Left hindlimb (tissue), 1 donor: ENCODE measurements around the gene ARHGAP19.

ENCODE experiments used
- DNase-seq: peaks from one replicate; pipeline ENCODE4 v3.0.0-alpha.2; 2018

ARHGAP19 gene

GRCh38 chr10:97228130-97228774 is 64.2 kb downstream of the ARHGAP19 start:
- no peak for DNase-seq

DNA sequence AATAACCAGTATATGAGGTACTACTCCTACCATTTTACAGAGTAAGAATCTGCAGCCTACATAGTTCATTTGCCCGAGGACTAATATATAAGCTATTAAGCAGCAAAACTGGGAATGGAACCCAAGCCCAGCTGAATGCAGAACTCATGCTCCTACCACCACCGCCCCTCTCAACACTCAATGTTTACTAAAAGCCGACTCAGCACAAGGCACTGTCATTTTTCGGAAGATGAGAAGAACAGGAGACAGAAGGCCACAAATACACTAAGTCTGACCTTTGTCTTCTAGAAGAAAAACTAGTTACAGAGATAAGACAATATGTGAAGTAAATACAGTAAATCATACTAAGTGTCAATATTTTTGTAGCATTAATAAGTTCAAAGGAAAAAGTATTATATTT is 66.0 kb downstream of the ARHGAP19 start:
- no peak for DNase-seq

GRCh38 chr10:97224483-97225435 is 67.7 kb downstream of the ARHGAP19 start:
- no peak for DNase-seq

DNA sequence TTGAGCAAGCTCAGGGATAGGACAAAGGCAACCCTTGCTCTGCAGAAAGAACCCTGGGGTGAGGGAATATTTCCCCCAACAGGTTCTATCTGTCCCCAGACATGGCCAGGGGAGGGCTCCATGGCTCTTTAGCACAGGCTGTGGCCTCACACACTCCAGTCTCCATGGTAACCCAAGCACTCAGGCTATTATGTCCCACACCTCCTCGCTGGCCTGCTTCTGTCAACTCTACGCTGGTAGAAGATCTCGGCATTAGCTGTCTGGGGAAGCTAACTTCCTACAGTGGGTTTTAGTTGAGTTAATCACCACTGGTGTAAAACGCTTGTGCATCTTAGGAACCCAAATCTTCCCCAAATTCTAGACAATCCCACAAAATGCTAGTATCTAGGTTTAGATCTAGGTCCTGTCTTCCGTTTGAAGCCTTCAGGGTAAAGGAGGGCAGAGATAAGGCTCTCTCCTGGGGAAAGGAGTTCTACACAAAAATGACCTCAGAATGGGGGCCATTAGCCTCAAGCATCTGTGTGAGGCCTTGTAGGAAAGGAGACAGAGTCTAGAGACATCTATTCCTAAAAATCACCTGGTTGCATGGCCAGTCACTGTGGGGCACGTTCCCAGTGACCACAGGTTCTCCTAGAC is 70.0 kb downstream of the ARHGAP19 start:
- no peak for DNase-seq

DNA sequence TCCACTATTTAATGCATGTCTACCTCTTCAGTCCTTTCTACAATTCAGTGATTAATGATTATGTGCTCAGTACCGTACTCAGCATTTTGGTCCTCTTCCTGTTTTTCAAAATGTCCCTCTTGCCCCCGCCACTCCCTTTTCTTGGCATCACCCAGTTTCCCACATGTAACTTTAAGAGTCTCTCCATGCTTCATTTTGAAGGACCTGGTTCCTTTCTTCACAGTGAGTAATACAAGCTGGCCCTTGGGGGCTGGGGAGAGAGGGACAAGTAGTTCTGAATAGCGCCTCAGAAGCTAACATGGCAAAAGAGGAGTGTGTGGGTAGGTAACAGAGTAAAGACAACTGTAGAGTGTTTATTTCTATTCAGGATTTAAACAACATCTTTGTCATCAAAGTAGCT is 72.1 kb downstream of the ARHGAP19 start:
- no peak for DNase-seq

DNA sequence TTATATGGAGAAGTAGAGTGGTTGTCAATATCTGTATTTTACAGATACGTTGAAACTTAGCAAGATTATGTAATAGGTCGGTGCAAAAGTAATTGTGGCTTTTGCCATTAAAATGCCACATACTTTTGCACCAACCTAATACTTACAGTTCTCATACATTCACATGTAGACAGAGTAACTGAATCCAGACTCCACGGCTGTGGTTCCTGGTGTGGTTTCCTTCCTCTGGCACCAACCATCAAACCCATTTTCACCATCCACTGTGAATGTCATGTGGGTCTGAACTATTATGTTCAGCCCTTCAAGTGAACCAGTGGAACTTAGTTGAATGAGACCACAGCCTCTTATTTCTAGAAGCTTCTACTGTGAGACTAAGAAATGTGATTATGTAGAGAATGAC is 75.1 kb downstream of the ARHGAP19 start:
- DNase-seq, result no peak

DNA sequence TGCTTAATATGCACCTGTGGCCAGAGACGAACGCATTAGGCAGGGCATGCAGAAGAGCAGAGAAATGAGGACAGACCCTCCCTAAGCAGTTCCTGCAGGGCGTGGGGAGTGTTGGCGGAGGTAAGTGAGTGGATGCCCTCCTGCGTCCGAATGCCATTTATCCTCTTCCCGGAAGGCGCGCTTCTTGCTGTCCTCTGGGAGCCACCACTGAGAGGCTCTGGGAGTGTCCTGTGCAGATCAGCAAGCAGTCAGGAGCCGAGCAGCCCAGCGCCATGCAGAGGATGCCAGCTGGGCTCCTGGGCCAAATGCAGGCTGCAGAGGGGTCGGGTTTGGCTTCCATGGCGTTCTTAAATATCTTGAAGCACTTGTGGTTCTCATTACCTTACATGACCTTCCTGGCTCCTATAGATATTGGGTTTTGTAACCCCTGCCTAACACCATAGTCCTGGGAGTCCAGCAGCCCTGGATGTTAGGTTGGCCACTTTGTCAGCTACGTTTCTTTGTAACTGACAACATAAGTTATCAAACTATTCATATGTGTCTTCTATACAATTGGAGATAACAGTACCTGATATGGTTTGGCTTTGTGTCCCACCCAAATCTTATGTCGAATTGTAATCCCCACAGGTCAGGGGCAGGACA is 76.7 kb downstream of the ARHGAP19 start:
- no peak for DNase-seq

GRCh38 chr10:97213431-97213830 is 79.0 kb downstream of the ARHGAP19 start:
- DNase-seq, result no peak

DNA sequence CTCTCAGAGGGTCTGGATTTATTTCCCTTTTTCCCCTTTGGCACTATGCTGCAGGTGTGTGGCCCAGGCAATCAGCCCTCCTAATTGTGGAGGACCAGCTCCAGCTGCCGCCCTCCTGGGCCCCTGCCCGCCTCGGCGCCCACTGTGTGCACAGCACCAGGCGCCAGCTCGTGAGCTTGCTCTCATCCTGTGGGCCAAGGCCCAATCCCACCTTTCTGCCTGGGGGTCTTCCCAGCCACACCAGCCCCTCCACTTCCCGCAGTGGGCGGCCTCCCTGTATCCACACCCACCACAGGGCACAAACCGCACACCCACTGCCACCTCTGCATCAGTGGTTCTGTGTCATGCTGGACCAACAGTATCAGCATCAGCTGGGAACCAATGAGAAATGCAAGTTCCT is 81.2 kb downstream of the ARHGAP19 start:
- no peak for DNase-seq

- peak; percentile 58 for DNase-seq
Observed at GRCh38 chr10:97210543-97210960, 81.9 kb downstream of the ARHGAP19 start.

GRCh38 chr10:97207756-97208346 is 84.6 kb downstream of the ARHGAP19 start:
- DNase-seq, result no peak

GRCh38 chr10:97207131-97207530 is 85.3 kb downstream of the ARHGAP19 start:
- no peak for DNase-seq

GRCh38 chr10:97204826-97205679 is 87.4 kb downstream of the ARHGAP19 start:
- DNase-seq, result no peak

- no peak for DNase-seq
Observed at GRCh38 chr10:97203220-97203619, 89.2 kb downstream of the ARHGAP19 start.

GRCh38 chr10:97200616-97201015 is 91.8 kb downstream of the ARHGAP19 start:
- no peak for DNase-seq

DNA sequence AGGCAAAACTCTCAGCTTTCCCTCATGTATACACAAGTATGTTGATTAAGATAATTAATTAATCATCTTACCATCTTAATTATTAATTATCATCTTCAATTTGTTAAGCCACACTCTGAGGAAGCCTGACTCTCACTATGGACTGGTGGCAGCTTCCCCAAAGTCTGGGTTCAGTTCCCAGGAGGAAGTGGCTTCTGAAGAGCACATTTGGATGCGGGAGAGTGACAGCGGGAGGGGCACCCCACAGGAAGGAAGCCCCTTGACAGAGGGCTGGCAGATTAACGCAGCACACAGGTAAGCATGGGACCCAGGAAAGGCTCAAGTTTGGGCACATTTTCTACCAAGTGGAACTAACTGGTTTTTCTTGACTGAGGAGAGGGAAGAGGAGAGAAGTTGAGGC is 93.3 kb downstream of the ARHGAP19 start:
- no peak for DNase-seq

DNA sequence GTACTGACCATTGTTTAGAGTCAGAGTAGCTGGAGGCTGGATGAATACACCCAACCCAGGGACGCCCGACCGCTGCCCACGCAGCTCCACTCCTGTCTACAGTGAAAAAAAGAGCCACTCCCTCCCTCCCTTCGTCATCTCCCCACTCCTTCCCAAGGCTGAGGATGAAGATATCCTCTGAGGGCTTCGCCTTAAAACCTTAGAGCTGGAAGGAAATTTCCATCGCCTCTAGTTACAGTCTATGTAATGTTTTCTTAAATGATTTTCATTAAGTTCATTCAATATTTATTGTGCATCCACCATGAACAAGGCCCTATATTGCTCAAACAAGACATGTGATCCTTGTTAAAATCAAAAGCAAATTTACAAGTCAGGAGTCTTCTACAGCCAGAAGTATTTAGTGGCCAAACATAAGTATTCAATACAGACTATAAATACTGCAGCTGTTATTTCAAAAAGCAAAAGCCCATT is 95.4 kb downstream of the ARHGAP19 start:
- no peak for DNase-seq

DNA sequence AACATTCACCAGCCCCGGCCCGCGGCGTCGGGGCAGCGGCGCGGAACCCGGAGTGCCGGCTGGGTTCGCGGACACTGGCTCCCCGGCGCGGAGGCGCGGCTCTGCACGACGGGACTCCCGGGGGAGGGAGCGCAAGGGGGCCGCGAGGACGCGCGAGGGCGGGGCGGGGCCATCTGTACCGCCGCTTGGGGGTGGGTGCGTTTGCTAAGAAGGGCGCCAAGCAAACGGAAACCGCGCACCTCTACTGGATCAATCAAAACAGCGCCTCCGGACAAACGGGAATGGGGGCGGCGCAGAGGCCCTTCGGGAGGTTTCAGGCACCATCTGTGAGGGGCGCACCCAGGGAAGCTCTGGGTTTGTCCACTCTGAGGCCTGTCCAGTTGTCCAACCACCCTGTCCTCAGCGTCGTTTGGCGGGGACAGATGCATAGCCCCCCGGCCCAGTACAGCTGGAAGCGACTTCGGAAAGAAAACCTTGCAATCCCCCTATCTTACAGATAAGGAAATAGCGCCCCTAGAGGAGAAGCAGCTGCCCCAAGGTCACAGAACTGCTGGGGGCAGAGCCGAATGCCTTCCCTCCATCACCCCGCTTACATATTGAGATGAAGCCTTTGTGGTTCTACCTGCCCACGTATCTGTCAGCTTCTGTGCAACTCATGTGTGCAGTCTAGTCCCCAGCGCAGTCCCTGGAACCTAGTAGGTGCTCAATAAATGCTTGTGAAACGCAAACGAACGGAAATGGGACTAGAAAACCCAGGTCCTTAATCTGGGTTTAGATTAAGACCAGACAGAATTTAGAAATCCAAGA is 96.0 kb downstream of the ARHGAP19 start:
- peak; percentile 42 for DNase-seq

- DNase-seq, result no peak
Observed at GRCh38 chr10:97195706-97196222, 96.7 kb downstream of the ARHGAP19 start.

- no peak for DNase-seq
Observed at GRCh38 chr10:97192952-97193435, 99.4 kb downstream of the ARHGAP19 start.
